ENCODE measurements around the gene POU3F2. TPM values are rescaled to one million over a fixed set of nuclear protein-coding genes. Genes with fewer than 3 reads are reported as not detected.

Gene POU3F2
- total and polyA plus RNA-seq, 2 donors (not counting 1 experiment from before 2014, with no cell fraction given) = not detected

DNA sequence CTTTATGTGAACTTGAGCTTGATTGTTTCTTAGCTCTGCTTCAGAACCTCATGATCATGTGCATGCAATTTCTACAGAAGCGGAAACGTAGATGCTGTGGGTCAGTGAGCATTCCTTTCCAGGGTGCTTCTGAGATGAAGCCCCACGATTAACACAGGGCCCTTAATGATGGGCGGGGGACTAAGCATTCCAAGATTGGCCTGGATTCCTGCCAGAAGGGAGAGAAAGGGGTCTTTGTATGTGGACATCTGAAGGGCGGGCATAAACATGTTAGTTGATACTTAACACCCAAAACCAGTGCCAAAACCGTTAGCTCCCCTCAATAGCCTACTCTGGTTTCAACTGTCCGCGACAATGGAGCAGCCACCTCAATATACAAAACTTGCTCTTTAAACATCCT, 46.9 kb upstream of the POU3F2 start:
- H3K9me3 ChIP-seq (ENCODE audit: control extremely low read depth in 1 of 3, control insufficient read depth in 2 of 3, insufficient read depth in 1 of 3, low read length in 2 of 3) = no peaks in the 10 kb centered on the region
- peaks cover 22% of the 10 kb centered on the region for H3K27me3 Mint-ChIP-seq
- no peak overlapping the region for H2AFZ ChIP-seq (ENCODE audit: insufficient read depth, low read depth, low read length, poor library complexity, severe bottlenecking)
- H3K27ac Mint-ChIP-seq = no peak overlapping the region
- intact Hi-C loops (cut with micrococcal nuclease) = no loop called here
- no peak overlapping the region for H3K4me3 Mint-ChIP-seq
- H3K27me3 ChIP-seq (replicated peaks in 1 of 4; ENCODE audit: control extremely low read depth in 1 of 4, control insufficient read depth in 3 of 4, insufficient read depth in 4 of 4, low read length in 3 of 4) = peaks cover 0 to 5% (median 2%) of the 10 kb centered on the region in 4 experiments
- ATAC-seq (ENCODE audit: low read depth) (no peak), DNase-seq (no peak)
- TF ChIP-seq, protein P1, sequence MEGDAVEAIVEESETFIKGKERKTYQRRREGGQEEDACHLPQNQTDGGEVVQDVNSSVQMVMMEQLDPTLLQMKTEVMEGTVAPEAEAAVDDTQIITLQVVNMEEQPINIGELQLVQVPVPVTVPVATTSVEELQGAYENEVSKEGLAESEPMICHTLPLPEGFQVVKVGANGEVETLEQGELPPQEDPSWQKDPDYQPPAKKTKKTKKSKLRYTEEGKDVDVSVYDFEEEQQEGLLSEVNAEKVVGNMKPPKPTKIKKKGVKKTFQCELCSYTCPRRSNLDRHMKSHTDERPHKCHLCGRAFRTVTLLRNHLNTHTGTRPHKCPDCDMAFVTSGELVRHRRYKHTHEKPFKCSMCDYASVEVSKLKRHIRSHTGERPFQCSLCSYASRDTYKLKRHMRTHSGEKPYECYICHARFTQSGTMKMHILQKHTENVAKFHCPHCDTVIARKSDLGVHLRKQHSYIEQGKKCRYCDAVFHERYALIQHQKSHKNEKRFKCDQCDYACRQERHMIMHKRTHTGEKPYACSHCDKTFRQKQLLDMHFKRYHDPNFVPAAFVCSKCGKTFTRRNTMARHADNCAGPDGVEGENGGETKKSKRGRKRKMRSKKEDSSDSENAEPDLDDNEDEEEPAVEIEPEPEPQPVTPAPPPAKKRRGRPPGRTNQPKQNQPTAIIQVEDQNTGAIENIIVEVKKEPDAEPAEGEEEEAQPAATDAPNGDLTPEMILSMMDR (IDR thresholded peaks at IDR 0.05) = no peak
- no peak for TF ChIP-seq EZH2 (IDR thresholded peaks at IDR 0.05; ENCODE audit: borderline replicate concordance, insufficient read depth, low read depth, low read length, poor library complexity, severe bottlenecking)
- H3K4me1 ChIP-seq (ENCODE audit: control insufficient read depth in 2 of 2, insufficient read depth in 2 of 2, low read length in 2 of 2) = no peaks in the 10 kb centered on the region
- no peak overlapping the region for H3K27ac ChIP-seq (ENCODE audit: low read length in 2 of 2)
- 76% methylated on average over 7 of the region's 8 CpGs for WGBS (ENCODE audit: insufficient coverage)
- H3K9me3 Mint-ChIP-seq (ENCODE audit: insufficient read depth) = no peaks in the 10 kb centered on the region
- H3K4me2 ChIP-seq (replicated peaks; ENCODE audit: low read depth, low read length, poor library complexity, severe bottlenecking) = no peak overlapping the region
- no peaks in the 10 kb centered on the region for H3K36me3 ChIP-seq (replicated peaks in 1 of 2; ENCODE audit: control extremely low read depth in 1 of 2, control insufficient read depth in 1 of 2, extremely low read depth in 1 of 2, insufficient read depth in 2 of 2, low read length in 1 of 2)
- POLR2A ChIA-PET = no interaction called here
- CTCF ChIA-PET = no interaction called here
- no peaks in the 10 kb centered on the region for H3K79me2 ChIP-seq (ENCODE audit: control insufficient read depth, insufficient read depth, low read length)
- H3K4me3 ChIP-seq (ENCODE audit: control extremely low read depth in 1 of 5, extremely low read depth in 1 of 5, insufficient read depth in 1 of 5, low read depth in 2 of 5, low read length in 4 of 5) = no peak overlapping the region
- H4K20me1 ChIP-seq (ENCODE audit: control insufficient read depth, insufficient read depth, low read length, poor library complexity, severe bottlenecking) = no peaks in the 10 kb centered on the region
- H3K9ac ChIP-seq (ENCODE audit: low read length) = no peak overlapping the region
- H3K4me1 Mint-ChIP-seq = no peaks in the 10 kb centered on the region

DNA sequence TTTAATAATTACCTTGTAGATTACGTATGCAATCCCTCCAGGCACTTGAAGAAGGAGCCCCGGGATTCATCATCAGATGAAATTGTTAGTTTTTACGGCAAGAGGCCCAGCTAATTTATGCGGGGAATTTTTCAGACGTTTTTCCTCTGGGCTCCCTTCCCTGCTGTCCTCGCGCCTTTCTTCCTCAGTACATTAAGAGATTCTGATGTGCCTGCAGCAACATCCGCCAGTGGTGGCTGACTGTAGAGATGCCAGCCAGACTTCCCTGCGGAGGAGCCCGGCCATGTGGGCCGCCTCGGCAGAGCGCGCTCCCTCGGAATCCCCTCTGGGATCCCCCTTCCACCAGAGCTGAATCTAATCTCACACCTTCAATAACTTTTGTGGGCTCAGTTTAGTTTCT, 46.4 kb upstream of the POU3F2 start:
- Histone ChIP-seq H3K9ac (ENCODE audit: low read length) (no peak overlapping the region), H3K27me3 (replicated peaks in 1 of 4; ENCODE audit: control extremely low read depth in 1 of 4, control insufficient read depth in 3 of 4, insufficient read depth in 4 of 4, low read length in 3 of 4) (peaks cover 0 to 5% (median 2%) of the 10 kb centered on the region in 4 experiments), H3K4me2 (replicated peaks; ENCODE audit: low read depth, low read length, poor library complexity, severe bottlenecking) (no peak overlapping the region), H3K36me3 (replicated peaks in 1 of 2; ENCODE audit: control extremely low read depth in 1 of 2, control insufficient read depth in 1 of 2, extremely low read depth in 1 of 2, insufficient read depth in 2 of 2, low read length in 1 of 2) (no peaks in the 10 kb centered on the region), H3K27ac (ENCODE audit: low read length in 2 of 2) (no peak overlapping the region), H3K79me2 (ENCODE audit: control insufficient read depth, insufficient read depth, low read length) (no peaks in the 10 kb centered on the region), H4K20me1 (ENCODE audit: control insufficient read depth, insufficient read depth, low read length, poor library complexity, severe bottlenecking) (no peaks in the 10 kb centered on the region), H3K9me3 (ENCODE audit: control extremely low read depth in 1 of 3, control insufficient read depth in 2 of 3, insufficient read depth in 1 of 3, low read length in 2 of 3) (no peaks in the 10 kb centered on the region), H2AFZ (ENCODE audit: insufficient read depth, low read depth, low read length, poor library complexity, severe bottlenecking) (no peak overlapping the region), H3K4me1 (ENCODE audit: control insufficient read depth in 2 of 2, insufficient read depth in 2 of 2, low read length in 2 of 2) (no peaks in the 10 kb centered on the region), H3K4me3 (ENCODE audit: control extremely low read depth in 1 of 5, extremely low read depth in 1 of 5, insufficient read depth in 1 of 5, low read depth in 2 of 5, low read length in 4 of 5) (no peak overlapping the region)
- POLR2A ChIA-PET = no interaction called here
- intact Hi-C loops (cut with micrococcal nuclease) = no loop called here
- ATAC-seq (ENCODE audit: low read depth) (no peak), DNase-seq (no peak)
- Mint-ChIP-seq H3K4me3 (no peak overlapping the region), H3K27ac (no peak overlapping the region), H3K9me3 (ENCODE audit: insufficient read depth) (no peaks in the 10 kb centered on the region), H3K27me3 (peaks cover 24% of the 10 kb centered on the region), H3K4me1 (no peaks in the 10 kb centered on the region)
- TF ChIP-seq, protein P1 (IDR thresholded peaks at IDR 0.05) = no peak
- no peak for TF ChIP-seq EZH2 (IDR thresholded peaks at IDR 0.05; ENCODE audit: borderline replicate concordance, insufficient read depth, low read depth, low read length, poor library complexity, severe bottlenecking)
- CTCF ChIA-PET = no interaction called here
- WGBS (ENCODE audit: insufficient coverage) = 58% methylated on average over 12 of the region's 15 CpGs

Data from B cell (primary cell).